Esophagus squamous epithelium (tissue), 5 donors: ENCODE data around the gene CST3. TPM values are rescaled to one million over a fixed set of nuclear protein-coding genes. Genes with fewer than 3 reads are reported as not detected.
"Not testable (repeated sequence)": the region's sequence is repeated elsewhere in the genome, so short reads cannot be mapped to it uniquely, and the experiment has no call there.

Source experiments
- DNase-seq: peaks from one replicate; lab custom pipeline; 2025; lab: John Stamatoyannopoulos, UW
- H3K27ac ChIP-seq, 4 donors: fragments of 200-600 bp; sonication (generic); one replicate each; pipeline ENCODE4 v1.5.1; 2016 to 2019; ENCODE audit warnings: mild to moderate bottlenecking in 1 of 4
- H3K27me3 ChIP-seq, 4 donors: fragments of 200-600 bp; sonication (generic); 1 replicate in 3 of 4; 2 replicates in 1 of 4; pipeline versions ENCODE4 v1.5.1 to v1.6.0; 2017 to 2021; ENCODE audit warnings: antibody characterized with exemption in 1 of 4
- H3K36me3 ChIP-seq, 3 donors: fragments of 200-600 bp; sonication (generic); one replicate each; pipeline ENCODE4 v1.5.1; 2016 to 2019
- H3K4me1 ChIP-seq, 3 donors: fragments of 200-600 bp; sonication (generic); one replicate each; pipeline ENCODE4 v1.5.1; 2017 to 2019
- H3K4me3 ChIP-seq, 4 donors: fragments of 200-600 bp; sonication (generic); 1 replicate in 3 of 4; 2 replicates in 1 of 4; pipeline ENCODE4 v1.5.1; 2016 to 2019; ENCODE audit warnings: mild to moderate bottlenecking in 2 of 4, moderate library complexity in 1 of 4
- H3K9me3 ChIP-seq, 3 donors: fragments of 200-600 bp; sonication (generic); one replicate each; pipeline ENCODE4 v1.5.1; 2016 to 2019
- CTCF ChIP-seq, 6 experiments: fragments of 450-650 bp in 4 of 6; fragments of 200-600 bp in 2 of 6; sonication (generic) in 2 of 6; IDR thresholded peaks; one replicate each; pipeline ENCODE4 v1.5.1; 2016 to 2019; ENCODE audit warnings: antibody characterized with exemption in 6 of 6, mild to moderate bottlenecking in 4 of 6, moderate library complexity in 4 of 6
- POLR2A ChIP-seq, 4 donors: fragments of 450-650 bp; IDR thresholded peaks; one replicate each; pipeline ENCODE4 v1.6.1; 2017; ENCODE audit warnings: antibody characterized with exemption in 4 of 4, mild to moderate bottlenecking in 4 of 4, moderate library complexity in 3 of 4
- WGBS, 2 donors: methylation state at CpG; one replicate each; pipeline ENCODE4 v1.1.5; 2018; 5-methylcytosine and 5-hydroxymethylcytosine counted together
- intact Hi-C: fragments of 100-400 bp; cut with DNase I; formaldehyde crosslinking; loops from one replicate; pipeline ENCODE4 v1.15.0; 2022
- total RNA-seq, 4 donors: library from RNA; depleted of rRNA; stranded (reverse); fragments of >200 nt; gene quantifications; one replicate each; pipeline ENCODE4 v1.1.0, GENCODE V29; 2016
- donor health status: DM: yes; HTN: yes; CAD: no.

The CST3 gene
- total RNA-seq, 4 donors from 2014 or later = 323 to 899 (median 600) TPM

GRCh38 chr20:23667666-23668065 is 29.9 kb upstream of the CST3 start:
- intact Hi-C loops = no loop called here
- TF ChIP-seq POLR2A (IDR thresholded peaks at IDR 0.05) (no peak), CTCF (IDR thresholded peaks at IDR 0.05) (no peak)
- no peaks in the 10 kb centered on the region for H3K4me1 ChIP-seq

GRCh38 chr20:23666698-23667097 is 28.9 kb upstream of the CST3 start:
- TF ChIP-seq POLR2A (IDR thresholded peaks at IDR 0.05) = no peak
- TF ChIP-seq CTCF (IDR thresholded peaks at IDR 0.05) = no peak
- Histone ChIP-seq H3K36me3 (no peaks in the 10 kb centered on the region), H3K4me1 (no peaks in the 10 kb centered on the region), H3K27ac (no peak overlapping the region), H3K9me3 (no peaks in the 10 kb centered on the region), H3K27me3 (peaks cover 0 to 4% (median 0%) of the 10 kb centered on the region in 4 donors), H3K4me3 (no peak overlapping the region)
- intact Hi-C loops = no loop called here
- no peak for DNase-seq
- WGBS, 2 donors = 37 to 46% methylated on average over 2 of the region's 3 CpGs

More at GRCh38 chr20:23667666-23668065, 29.9 kb upstream of the CST3 start:
- no peak for DNase-seq
- H3K27me3 ChIP-seq = peaks cover 0 to 4% (median 0%) of the 10 kb centered on the region in 4 donors
- WGBS, 2 donors = 74 to 79% methylated on average over 7 of the region's 7 CpGs
- no peaks in the 10 kb centered on the region for H3K36me3 ChIP-seq
- H3K9me3 ChIP-seq = no peaks in the 10 kb centered on the region
- H3K4me3 ChIP-seq = no peak overlapping the region
- no peak overlapping the region for H3K27ac ChIP-seq

- Histone ChIP-seq H3K9me3 (no peaks in the 10 kb centered on the region), H3K4me1 (no peaks in the 10 kb centered on the region), H3K27ac (no peak overlapping the region), H3K27me3 (peaks cover 0 to 4% (median 0%) of the 10 kb centered on the region in 4 donors), H3K4me3 (no peak overlapping the region), H3K36me3 (no peaks in the 10 kb centered on the region)
- intact Hi-C loops = no loop called here
- no peak for DNase-seq
- TF ChIP-seq POLR2A (IDR thresholded peaks at IDR 0.05) (no peak), CTCF (IDR thresholded peaks at IDR 0.05) (peak in 1 of 6 experiments; percentile 11)
- WGBS, 2 donors = 93 to 94% methylated on average over 4 of the region's 4 CpGs
These were observed 28.4 kb upstream of the CST3 start for GRCh38 chr20:23666189-23666588.

GRCh38 chr20:23664954-23665353 is 27.2 kb upstream of the CST3 start:
- Histone ChIP-seq H3K4me3 (no peak overlapping the region), H3K27me3 (peaks cover 0 to 4% (median 0%) of the 10 kb centered on the region in 4 donors), H3K36me3 (no peaks in the 10 kb centered on the region), H3K27ac (no peak overlapping the region), H3K4me1 (peaks cover 0 to 9% (median 0%) of the 10 kb centered on the region in 3 donors), H3K9me3 (no peaks in the 10 kb centered on the region)
- WGBS, 2 donors = 91 to 94% methylated on average over 3 of the region's 3 CpGs
- intact Hi-C loops = no loop called here
- TF ChIP-seq POLR2A (IDR thresholded peaks at IDR 0.05) = no peak
- no peak for TF ChIP-seq CTCF (IDR thresholded peaks at IDR 0.05)
- no peak for DNase-seq

- H3K36me3 ChIP-seq, DNase-seq, H3K4me3 ChIP-seq, H3K27me3 ChIP-seq, intact Hi-C loops, H3K9me3 ChIP-seq, H3K27ac ChIP-seq: not testable (repeated sequence)
- 63 to 78% methylated on average over 4 of the region's 4 CpGs for WGBS, 2 donors
- H3K4me1 ChIP-seq = peaks cover 0 to 16% (median 0%) of the 10 kb centered on the region in 3 donors
These were observed 26.3 kb upstream of the CST3 start for GRCh38 chr20:23664046-23664445.

- Histone ChIP-seq H3K36me3 (no peaks in the 10 kb centered on the region), H3K4me1 (peaks cover 0 to 16% (median 0%) of the 10 kb centered on the region in 3 donors), H3K27ac (no peak overlapping the region), H3K9me3 (no peaks in the 10 kb centered on the region), H3K4me3 (no peak overlapping the region), H3K27me3 (peaks cover 0 to 4% (median 0%) of the 10 kb centered on the region in 4 donors)
- intact Hi-C loops = no loop called here
- no peak for DNase-seq
- 54 to 61% methylated on average over 5 to 6 of the region's 6 CpGs for WGBS, 2 donors
- TF ChIP-seq POLR2A (IDR thresholded peaks at IDR 0.05) (no peak), CTCF (IDR thresholded peaks at IDR 0.05) (no peak)
These were observed 25.4 kb upstream of the CST3 start for GRCh38 chr20:23663180-23663579.
